T47D (cell line): ENCODE data around the gene CYP4V2.
"Not testable (repeated sequence)": the region's sequence is repeated elsewhere in the genome, so short reads cannot be mapped to it uniquely, and the experiment has no call there.

Source experiments
- DNase-seq, 2 experiments: peaks; one replicate each; pipeline versions ENCODE4 v3.0.0 to v3.0.0-alpha.2; 2011 to 2012; ENCODE audit warnings: low read depth in 1 of 2, low spot score in 1 of 2
- JUND ChIP-seq: IDR thresholded peaks from 2 replicates; pipeline ENCODE4 v1.6.1; 2012; ENCODE audit warnings: low read depth
- in situ Hi-C: cut with HindIII; loops from 2 replicates; pipeline ENCODE4 v1.10.0; 2016; ENCODE audit warnings: low sequenced_read_pairs, low pct_unique_long_range_greater_than_20kb

Gene CYP4V2

DNA sequence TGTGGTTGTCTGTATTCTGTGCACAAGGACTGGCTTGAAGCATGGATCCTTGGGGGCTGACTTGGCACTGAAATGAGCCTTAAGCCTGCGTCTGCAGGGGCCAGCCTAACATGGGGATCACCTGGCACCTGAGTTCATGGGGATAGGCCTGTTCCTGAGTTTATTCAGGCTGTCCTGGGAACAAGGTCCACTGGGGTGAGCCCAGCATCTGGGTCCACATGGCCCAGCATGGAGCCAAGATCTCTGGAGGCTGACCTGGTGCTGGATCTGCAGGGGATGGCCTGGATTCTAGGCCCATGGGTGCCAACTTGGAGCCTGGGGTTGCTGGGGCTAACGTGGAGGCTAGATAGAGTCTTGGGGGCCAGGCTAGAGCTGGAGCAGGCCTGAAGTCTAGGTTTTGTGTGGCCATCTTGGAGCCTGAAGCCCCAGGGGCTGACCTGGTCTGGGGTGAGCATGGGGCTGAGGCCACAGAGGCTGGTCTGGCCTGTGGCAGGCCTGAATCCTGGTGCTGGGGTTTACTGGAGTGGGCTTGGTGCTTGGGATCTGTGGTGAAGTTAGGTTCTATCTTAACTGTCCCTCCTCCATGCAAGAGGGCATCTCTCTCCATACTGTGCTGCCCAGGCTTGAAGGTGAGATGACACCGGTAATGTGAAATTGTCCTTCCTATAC, 35.3 kb downstream of the CYP4V2 start:
- in situ Hi-C loops, result no loop called here
- TF ChIP-seq JUND, result no peak
- no peak for DNase-seq

DNA sequence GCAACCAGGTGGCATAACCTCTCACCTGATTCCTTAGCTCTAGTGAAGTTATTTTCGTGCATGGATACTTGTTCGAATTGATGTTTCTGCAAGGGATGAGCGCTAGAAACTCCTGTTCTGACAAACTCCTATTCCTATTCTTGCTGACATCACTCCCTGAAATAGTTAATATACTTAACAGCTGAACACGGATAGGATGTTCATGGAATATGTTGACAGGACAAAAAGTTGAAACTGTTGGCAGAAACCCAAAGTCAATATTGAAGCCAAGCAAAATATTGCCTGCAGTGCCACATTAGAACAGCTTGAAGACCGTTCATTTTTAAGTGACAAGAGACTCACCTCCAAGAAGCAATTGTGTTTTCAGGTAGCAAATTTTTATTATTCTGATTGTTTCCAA, 35.9 kb downstream of the CYP4V2 start, which contains the start of gene KLKB1:
Gene KLKB1, plus strand, starts transcription at position 287 of the 400 bp plus-strand sequence. CDS start 689 bp downstream, outside the sequence.
- DNase-seq, result peak in 1 of 2 experiments; percentile 63
- no peak for TF ChIP-seq JUND
- in situ Hi-C loops, result no loop called here

DNA sequence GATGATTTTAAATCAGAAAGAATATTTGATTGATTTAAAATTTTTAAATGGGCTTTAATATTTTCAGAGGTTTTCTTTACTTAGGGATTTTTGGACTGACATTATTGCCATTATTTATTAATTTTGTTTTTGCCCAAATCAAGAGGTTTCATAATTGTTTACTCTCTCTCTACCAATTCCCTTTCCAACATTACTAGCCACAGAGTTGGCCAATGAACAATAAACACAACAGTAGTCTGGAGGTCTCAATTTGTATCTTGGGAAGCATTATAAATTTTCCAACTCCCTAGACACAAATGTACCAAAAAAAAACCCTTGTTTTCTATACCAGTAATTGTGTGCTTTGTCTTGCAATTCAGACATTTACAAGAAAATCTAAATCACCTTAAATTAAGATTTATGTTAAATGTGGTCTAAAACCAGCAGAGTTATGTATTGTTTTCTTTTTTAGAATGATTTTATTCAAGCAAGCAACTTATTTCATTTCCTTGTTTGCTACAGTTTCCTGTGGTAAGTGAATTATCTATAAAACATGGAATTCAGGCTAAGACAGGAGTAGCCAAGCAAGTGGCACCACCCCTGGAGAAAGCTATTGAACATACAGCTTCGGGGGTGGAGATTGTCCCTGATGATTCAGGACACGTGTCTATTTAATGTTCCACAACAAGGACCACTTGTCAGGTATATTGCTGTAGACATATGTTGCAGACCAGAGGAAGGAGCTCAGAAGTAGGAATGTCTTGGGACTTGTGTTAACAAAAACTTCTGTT, 36.6 kb downstream of the CYP4V2 start:
- DNase-seq, result no peak
- in situ Hi-C loops, result no loop called here
- no peak for TF ChIP-seq JUND

DNA sequence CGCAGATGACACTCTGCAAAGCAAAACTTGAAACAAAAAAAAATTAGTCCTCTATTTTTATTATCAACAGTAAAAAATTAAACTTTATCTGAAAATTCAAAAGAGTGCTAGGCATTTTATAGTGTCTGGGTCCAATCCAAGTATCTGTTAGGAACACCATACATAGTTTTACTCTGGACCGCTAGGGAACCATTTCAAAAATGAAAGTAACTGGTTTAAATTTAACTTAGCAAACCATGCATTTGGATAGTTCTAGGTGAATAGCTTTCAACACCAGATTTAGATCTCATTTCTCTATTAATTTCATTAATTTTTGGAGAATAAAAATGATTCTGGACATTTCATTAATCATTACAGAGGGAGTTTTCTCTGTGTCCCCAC, 37.1 kb downstream of the CYP4V2 start:
- DNase-seq, result no peak
- in situ Hi-C loops, result no loop called here

DNA sequence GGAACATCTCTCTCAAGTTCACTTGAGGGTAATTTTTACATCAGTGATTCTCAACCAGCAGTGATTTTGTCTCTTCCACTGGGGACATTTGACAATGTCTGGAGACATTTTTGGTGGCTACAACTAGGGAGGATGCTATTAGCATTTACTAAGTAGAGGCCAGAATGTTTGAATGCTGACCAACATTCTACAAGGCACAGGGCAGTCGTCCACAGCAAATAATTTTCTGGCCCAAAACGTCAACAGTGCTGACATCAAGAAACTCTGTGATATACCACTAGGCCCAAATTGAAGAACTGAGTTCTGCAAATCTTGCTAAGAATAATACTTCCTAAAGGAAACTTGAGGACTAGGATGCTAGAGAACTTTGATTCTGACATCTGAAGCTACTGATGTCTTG, 43.0 kb downstream of the CYP4V2 start:
- in situ Hi-C loops, result no loop called here
- TF ChIP-seq JUND, result no peak

More for the DNA sequence above, 37.1 kb downstream of the CYP4V2 start:
- TF ChIP-seq JUND, result no peak

DNA sequence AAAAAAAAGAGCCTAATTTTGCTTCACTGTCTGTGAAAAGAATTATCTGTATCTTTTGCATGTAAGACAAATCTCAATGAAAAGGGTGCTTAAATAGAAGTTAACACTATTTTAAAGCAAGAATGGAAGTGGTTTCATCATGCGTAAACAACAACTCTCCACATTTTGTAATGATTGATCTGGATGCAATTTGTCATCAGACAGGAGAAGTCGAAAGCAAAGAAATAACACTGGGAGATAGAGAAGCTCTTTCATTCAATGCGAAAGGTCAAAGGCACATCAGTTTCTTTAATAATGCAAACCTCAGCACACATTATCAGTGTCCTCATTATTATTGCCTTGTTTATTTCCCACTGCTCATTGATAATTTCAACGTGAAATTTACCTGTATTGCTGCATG, 44.8 kb downstream of the CYP4V2 start:
- TF ChIP-seq JUND, result no peak
- DNase-seq, result no peak
- in situ Hi-C loops, result no loop called here

More for the DNA sequence above, 43.0 kb downstream of the CYP4V2 start:
- DNase-seq, result no peak

DNA sequence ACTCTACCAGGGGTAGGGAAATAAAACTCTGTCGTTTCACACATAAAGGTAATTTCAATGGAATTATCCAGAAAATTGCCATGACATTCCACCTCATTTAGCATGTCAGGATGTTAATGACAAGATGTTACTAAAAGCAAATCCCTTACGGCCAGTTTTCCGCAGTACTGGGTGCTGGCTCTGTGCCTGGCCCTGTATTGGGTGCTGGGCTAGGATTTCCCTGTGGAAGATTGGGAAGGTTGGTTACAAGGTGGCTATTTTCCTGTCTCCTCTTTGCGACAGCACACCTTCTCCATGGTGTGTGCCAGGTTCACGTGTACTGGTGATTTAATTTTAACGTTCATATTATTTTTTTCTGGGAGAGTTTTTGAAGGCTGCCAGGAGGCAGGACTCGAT, 49.1 kb downstream of the CYP4V2 start:
- in situ Hi-C loops, result no loop called here
- TF ChIP-seq JUND, result no peak
- DNase-seq, result no peak

DNA sequence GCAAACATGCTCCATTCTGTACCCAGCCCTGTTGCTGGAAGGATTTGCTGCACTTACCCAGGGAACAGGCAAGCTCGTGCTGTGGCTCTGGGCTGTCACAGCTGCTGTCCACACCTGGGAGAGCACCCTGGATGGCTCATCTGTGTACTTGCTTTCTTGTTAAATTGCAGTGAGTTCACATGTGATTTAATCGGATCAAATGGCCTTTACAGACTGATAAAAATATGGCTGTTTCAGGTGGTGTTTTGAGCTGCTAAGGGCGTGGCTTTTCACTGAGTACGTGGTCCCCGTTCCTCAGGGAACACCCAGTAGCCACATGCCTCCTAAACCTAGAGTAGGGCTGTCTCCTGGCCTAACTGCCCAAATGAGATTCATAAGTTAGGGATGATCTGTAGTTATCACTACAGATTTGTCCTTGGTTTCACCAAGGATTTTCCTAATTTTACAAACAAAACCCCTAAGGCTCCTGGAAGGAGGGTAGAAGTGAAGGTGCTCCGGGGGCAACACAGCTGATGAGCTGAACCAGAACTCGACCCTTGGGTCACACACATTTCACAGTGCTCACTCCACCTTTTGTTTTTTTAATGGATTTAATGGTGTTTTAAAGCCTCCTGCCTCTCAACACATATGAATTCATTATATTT, 49.6 kb downstream of the CYP4V2 start:
- DNase-seq, result no peak
- in situ Hi-C loops, result no loop called here
- no peak for TF ChIP-seq JUND

DNA sequence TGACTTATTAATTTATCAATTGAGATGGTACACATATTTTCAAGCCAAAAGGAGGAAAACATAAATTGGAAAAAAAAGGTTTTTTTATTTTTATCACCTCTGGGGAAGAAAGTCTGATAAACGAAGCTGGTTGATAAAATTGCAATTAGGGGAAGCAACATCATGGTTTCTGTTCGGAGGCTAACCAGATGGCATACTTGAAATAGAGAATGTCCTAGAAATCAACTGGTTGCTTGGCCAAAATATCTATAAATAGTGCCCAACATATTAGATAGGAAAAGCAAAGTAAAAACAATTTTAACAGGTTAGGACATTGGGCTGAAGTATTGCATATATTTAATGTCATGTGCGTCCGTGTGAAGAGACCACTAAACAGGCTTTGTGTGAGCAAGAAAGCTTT, 50.2 kb downstream of the CYP4V2 start:
- no peak for TF ChIP-seq JUND
- in situ Hi-C loops, result no loop called here

DNA sequence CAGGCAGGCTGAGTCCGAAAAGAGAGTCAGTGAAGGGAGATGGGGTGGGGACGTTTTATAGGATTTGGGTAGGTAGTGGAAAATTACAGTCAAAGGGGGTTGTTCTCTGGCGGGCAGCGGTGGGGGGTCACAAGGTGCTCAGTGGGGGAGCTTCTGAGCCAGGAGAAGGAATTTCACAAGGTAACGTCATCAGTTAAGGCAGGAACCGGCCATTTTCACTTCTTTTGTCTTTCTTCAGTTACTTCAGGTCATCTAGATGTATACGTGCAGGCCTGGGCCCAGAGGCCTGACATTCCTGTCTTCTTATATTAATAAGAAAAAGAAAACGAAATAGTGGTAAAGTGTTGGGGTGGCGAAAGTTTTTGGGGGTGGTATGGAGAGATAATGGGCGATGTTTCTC, 50.7 kb downstream of the CYP4V2 start:
- in situ Hi-C loops, result not testable (repeated sequence)

More for the DNA sequence above, 50.2 kb downstream of the CYP4V2 start:
- DNase-seq, result no peak

DNA sequence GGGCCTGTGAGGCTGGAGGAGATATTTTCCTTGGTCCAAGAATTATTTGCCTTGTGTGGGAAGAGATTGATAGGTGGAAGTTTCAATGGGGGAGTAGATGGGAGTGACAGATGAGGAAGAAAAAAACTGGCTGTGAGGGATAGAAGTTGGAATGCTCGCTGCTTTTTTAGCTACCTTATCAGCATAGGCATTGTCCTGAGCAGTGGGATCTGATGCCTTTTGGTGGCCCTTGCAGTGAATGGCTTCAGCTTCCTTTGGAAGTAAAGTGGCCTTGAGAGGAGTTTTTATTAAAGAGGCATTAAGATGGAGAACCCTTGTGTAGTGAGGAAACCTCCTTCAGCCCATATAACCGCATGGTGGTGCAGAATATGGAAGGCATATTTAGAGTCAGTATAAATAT, 52.0 kb downstream of the CYP4V2 start:
- TF ChIP-seq JUND, result no peak
- in situ Hi-C loops, result no loop called here
- no peak for DNase-seq

More for the DNA sequence above, 50.7 kb downstream of the CYP4V2 start:
- DNase-seq, result not testable (repeated sequence)

DNA sequence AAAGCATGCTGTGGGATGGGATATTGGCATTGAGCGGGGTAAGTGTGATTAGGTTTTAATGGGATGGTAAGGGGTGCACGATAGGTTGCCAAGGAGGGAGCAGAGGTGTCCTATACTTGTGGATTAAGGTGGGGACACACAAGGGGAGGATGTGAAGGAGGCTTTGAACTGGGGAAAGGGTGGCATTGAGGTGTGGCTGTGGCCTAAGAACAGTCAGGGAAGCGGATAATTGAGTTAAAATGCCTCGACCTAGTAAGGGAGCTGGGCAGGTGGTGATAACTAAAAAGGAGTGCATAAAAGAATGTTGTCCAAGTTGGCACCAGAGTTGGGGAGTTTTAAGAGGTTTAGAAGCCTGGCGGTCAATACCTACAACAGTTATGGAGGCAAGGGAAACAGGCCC, 53.5 kb downstream of the CYP4V2 start:
- no peak for TF ChIP-seq JUND
- no peak for DNase-seq
- in situ Hi-C loops, result no loop called here

DNA sequence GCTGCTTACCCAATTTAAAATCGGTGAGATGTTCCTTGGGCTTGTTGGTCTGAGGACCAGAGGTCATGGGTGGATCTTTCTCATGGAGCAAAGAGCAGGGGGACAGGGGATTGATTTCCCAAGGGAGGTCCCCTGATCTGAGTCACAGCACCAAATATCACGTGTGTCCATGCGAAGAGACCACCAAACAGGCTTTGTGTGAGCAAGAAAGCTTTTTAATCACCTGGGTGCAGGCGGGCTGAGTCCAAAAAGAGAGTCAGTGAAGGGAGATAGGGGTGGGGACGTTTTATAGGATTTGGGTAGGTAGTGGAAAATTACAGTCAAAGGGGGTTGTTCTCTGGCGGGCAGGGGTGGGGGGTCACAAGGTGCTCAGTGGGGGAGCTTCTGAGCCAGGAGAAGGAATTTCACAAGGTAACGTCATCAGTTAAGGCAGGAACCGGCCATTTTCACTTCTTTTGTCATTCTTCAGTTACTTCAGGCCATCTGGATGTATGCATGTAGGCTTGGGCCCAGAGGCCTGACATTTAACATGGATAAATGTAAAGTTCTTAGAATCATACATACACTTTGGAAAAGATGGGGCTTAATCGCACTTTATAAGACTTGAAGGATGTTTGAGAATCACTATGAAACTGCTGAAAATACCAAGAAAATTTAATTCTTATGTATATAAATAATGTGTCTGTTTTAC, 55.8 kb downstream of the CYP4V2 start:
- in situ Hi-C loops, DNase-seq: not testable (repeated sequence)
